NCI-H2227 treated with DMSO at 0.1 percent for 48 hours (cell line): ENCODE data around the gene C20orf141.

Experiments used
- DNase-seq: peaks from one replicate; lab custom pipeline; 2025; lab: John Stamatoyannopoulos, UW

Gene C20orf141

GRCh38 chr20:2849529-2849928 is 34.7 kb downstream of the C20orf141 start:
- DNase-seq: no peak

GRCh38 chr20:2851086-2851485 is 36.3 kb downstream of the C20orf141 start:
- no peak for DNase-seq

- DNase-seq: no peak
These were observed 43.8 kb downstream of the C20orf141 start for GRCh38 chr20:2858591-2858990.

- DNase-seq: no peak
These were observed 44.7 kb downstream of the C20orf141 start for GRCh38 chr20:2859330-2860121.

- no peak for DNase-seq
These were observed 49.8 kb downstream of the C20orf141 start for GRCh38 chr20:2864626-2865025.

GRCh38 chr20:2865101-2865500 is 50.3 kb downstream of the C20orf141 start:
- no peak for DNase-seq
